HG03280 (cell line): Measurements from ENCODE around the gene PCDHGB2.
"Not testable (repeated sequence)": the region's sequence is repeated elsewhere in the genome, so short reads cannot be mapped to it uniquely, and the experiment has no call there.

Experiments
- ATAC-seq: cut with Tn5 transposase; IDR thresholded peaks from one replicate; pipeline ENCODE4 v1.9.1; 2021; ENCODE audit warnings: mild to moderate bottlenecking, moderate library complexity; ENCODE audit not compliant: unreplicated experiment

PCDHGB2 gene

GRCh38 chr5:141359790-141360426, at the start of gene PCDHGB2:
Gene PCDHGB2 (plus strand): TSS chr5:141359994. CDS start chr5:141360136, 142 bp downstream.
- ATAC-seq, result peak; percentile 69

DNA sequence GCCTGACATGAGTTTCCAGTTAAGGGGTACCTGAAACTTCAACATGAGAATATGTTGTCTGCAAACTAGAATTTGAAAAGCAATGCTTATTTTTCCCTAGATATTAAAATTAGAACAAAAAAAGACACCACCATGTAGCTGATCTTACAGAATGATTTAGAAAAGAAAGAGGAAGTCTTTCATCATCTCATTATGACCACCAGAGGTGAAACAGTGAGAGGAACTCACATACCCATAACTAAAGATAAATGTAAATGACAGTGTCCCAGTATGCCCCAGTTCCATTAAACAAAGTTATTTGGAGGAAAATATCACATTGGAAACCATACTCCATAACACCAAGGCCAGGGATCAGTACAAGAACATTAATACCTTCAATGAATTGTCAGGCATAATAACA, 46.1 kb upstream of the PCDHGB2 start:
- no peak for ATAC-seq

DNA sequence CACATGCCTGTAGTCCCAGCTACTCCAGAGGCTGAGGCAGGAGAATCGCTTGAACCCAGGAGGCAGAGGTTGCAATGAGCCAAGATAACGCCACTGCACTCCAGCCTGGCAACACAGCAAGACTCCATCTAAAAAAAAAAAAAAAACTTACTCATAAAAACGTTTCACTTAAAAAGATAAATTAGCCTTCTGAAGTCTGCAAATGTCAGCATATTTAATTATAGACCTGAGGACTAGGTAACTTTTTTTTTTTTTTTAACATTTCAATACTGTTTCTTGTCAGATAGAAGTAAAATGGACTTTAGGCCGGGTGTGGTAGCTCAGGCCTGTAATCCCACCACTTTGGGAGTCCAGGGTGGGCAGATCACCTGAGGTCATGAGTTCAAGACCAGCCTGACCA, 42.8 kb upstream of the PCDHGB2 start:
- not testable (repeated sequence) for ATAC-seq

DNA sequence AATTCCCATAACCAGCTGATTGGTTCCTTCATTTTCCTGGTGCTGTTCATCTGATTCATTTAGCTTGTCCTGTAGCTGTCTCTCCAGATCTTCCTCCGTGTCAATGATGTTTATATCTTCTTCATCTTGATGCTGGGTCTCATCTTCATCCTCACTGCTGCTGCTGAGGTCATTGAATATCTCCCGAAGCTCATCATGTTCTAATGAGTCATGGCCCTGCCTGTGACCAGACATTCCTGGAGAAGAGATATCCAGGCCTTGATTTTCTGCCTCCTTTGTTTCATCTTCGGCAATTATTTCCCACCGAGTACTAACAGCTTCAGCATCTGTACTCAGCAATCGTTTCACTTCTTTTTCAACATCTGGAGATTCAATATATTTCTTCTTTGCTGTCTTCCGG, 40.6 kb upstream of the PCDHGB2 start:
- ATAC-seq, result no peak

DNA sequence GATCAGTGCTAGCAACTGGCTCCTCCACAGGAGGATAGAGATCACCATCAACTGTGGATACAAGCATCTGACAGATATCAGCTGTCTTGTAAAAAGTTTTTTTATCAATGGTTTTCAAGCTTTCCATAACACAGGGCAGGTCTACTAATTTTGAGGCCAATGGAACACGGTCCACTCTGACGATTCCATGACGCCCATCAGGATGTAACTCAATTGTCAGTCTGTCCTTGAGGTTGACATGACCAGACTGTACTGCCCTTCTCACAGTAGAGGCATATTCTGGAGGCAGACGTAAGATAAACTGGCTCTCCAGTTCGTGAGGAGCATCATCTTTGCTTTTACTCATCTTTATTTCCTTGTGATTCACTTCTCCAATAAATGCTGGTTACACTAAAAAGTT, 40.1 kb upstream of the PCDHGB2 start:
- no peak for ATAC-seq

GRCh38 chr5:141320225-141321169, 39.3 kb upstream of the PCDHGB2 start, which contains the start of gene TAF7:
Gene TAF7 (minus strand): TSS chr5:141320784. CDS start chr5:141320044, 740 bp downstream.
- peak; percentile 94 for ATAC-seq

DNA sequence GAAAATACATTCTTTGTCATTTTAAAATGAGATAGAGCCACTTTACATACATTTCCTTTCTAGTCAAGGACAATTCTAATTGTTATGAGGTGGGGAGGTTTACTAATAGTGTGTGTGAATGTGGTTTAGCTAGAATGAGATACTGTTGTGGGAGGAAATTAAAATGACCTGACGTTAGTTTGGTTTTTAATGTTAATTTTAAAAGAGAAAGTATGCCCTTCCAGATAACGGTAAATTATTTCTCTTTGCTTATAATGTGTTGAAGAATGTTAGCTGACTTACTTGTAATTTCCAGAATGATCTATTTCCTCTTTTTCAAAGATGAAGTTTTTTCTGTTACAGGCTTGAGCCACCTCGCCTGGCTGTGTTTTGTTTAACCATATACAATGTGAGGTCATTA, 37.5 kb upstream of the PCDHGB2 start:
- ATAC-seq, result no peak

GRCh38 chr5:141326088-141326854, 33.5 kb upstream of the PCDHGB2 start:
- ATAC-seq, result peak; percentile 68

DNA sequence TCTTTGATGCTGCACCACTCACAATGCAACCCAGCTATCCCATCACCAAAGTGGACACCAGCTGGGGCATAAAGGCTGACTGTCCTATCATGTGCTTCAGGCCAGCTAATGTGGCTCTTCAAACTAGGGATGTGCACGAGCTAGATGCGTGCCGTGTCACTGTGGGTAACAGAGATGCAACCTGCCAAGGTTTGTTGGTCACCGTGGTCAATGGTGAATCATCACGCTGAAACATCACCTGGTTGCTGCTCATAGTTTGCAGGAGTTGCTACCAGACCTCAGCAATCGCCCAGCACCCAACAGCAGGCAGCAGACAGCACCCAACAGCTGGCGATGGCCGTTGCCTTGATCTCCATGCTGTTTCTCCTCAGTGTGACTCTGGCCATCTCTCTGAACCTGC, 31.6 kb upstream of the PCDHGB2 start:
- ATAC-seq, result no peak

DNA sequence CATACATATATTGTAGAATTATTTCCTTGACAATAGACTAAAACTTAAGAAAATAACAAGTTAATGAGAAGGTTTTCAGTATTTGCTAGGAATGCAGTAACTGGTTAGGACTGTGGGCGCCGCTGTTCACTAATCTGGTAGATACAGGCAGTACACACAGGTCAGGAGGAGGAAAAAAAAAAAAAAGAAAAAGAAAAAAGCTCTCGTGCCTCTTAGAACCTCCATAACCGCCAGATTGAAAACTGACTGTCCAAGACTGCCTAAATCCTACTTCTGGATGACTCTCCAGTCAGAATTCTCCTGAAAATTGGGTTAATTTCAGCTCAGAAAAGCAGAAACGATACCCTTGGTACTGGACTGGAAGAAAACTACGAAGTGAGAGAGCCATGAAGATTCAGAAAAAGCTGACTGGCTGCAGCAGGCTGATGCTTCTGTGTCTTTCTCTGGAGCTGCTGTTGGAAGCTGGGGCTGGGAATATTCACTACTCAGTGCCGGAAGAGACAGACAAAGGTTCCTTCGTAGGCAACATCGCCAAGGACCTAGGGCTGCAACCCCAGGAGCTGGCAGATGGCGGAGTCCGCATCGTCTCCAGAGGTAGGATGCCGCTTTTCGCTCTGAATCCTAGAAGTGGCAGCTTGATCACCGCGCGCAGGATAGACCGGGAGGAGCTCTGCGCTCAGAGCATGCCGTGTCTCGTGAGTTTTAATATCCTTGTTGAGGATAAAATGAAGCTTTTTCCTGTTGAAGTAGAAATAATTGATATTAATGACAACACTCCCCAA, 29.3 kb upstream of the PCDHGB2 start, which contains the start of gene PCDHGA1:
TSS of gene PCDHGA1 (plus strand) at position 216 of the 782 bp plus-strand sequence.
- peak; percentile 64 for ATAC-seq

DNA sequence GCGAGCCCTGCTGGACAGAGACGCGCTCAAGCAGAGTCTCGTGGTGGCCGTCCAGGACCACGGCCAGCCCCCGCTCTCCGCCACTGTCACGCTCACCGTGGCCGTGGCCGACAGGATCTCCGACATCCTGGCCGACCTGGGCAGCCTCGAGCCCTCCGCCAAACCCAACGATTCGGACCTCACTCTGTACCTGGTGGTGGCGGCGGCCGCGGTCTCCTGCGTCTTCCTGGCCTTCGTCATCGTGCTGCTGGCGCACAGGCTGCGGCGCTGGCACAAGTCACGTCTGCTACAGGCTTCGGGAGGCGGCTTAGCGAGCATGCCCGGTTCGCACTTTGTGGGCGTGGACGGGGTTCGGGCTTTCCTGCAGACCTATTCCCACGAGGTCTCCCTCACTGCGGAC, 27.2 kb upstream of the PCDHGB2 start:
- ATAC-seq, result not testable (repeated sequence)

- ATAC-seq, result no peak
Observed at GRCh38 chr5:141338538-141339306, 21.1 kb upstream of the PCDHGB2 start, which contains the start of gene PCDHGA2. Gene PCDHGA2 (plus strand): TSS chr5:141338760.

DNA sequence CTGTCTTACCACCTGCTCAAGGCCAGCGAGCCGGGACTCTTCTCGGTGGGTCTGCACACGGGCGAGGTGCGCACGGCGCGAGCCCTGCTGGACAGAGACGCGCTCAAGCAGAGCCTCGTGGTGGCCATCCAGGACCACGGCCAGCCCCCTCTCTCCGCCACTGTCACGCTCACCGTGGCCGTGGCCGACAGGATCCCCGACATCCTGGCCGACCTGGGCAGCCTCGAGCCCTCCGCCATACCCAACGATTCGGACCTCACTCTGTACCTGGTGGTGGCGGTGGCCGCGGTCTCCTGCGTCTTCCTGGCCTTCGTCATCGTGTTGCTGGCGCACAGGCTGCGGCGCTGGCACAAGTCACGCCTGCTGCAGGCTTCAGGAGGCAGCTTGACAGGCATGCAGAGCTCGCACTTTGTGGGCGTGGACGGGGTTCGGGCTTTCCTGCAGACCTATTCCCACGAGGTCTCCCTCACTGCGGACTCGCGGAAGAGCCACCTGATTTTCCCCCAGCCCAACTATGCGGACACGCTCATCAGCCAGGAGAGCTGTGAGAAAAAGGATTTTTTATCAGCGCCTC, 18.9 kb upstream of the PCDHGB2 start:
- ATAC-seq, result not testable (repeated sequence)

DNA sequence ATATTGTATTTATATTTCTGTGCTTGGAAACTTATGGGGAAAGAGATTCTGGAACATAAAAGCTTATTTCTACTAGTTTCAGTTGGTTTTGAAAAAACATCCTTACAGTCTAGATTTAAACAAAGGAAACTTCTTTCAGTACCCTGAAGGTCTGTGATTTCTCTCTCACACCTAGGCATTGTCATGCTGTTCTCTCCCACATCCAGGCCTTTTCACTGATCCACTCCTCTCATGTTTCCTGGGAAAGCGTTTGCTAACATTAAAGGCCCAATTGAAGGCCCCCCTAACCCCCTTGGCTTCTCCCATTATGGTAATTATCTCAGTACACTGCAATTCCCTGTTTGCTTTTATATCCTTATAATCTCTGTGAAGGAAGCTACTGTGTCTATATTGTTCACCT, 17.0 kb upstream of the PCDHGB2 start:
- ATAC-seq, result no peak

- no peak for ATAC-seq
Observed at GRCh38 chr5:141343242-141343952, 16.4 kb upstream of the PCDHGB2 start, which contains the start of gene PCDHGA3. Gene PCDHGA3 (plus strand): TSS chr5:141343829. CDS start chr5:141344034, 205 bp downstream.

GRCh38 chr5:141343953-141344463, 15.8 kb upstream of the PCDHGB2 start:
- no peak for ATAC-seq

- ATAC-seq, result no peak
Observed at GRCh38 chr5:141345327-141345726, 14.5 kb upstream of the PCDHGB2 start.

DNA sequence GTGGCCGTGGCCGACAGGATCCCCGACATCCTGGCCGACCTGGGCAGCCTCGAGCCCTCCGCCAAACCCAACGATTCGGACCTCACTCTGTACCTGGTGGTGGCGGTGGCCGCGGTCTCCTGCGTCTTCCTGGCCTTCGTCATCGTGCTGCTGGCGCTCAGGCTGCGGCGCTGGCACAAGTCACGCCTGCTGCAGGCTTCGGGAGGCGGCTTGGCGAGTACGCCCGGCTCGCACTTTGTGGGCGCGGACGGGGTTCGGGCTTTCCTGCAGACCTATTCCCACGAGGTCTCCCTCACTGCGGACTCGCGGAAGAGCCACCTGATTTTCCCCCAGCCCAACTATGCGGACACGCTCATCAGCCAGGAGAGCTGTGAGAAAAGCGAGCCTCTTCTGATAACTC, 13.8 kb upstream of the PCDHGB2 start:
- ATAC-seq, result not testable (repeated sequence)
